ENCODE results near the gene NAP1L1.
A peak's percentile ranks its signal among the peaks of the same experiment; 100 is the strongest.

GRCh38 chr12:76084863-76085519 lies 506 bp upstream of the NAP1L1 start:
- TF ChIP-seq POLR2AphosphoS5 (IDR thresholded peaks at IDR 0.05) (peak in 2 of 3 donors; percentile 5 to 34), POLR2A (IDR thresholded peaks at IDR 0.05) (no peak), CTCF (IDR thresholded peaks at IDR 0.05) (no peak), EP300 (IDR thresholded peaks at IDR 0.05) (no peak)
